HepG2 (cell line): ENCODE results near the gene SULT1C4. TPM values are rescaled to one million over a fixed set of nuclear protein-coding genes. Genes with fewer than 3 reads are reported as not detected.

ENCODE experiments used
- ARNT2 ChIP-seq: sonication (generic); formaldehyde crosslinking; IDR thresholded peaks from 2 replicates; pipeline ENCODE4 v1.8.0; 2022; ENCODE audit warnings: mild to moderate bottlenecking, low read depth, missing genetic modification reagents, moderate library complexity
- ATM ChIP-seq: fragments of 450-650 bp; IDR thresholded peaks from 2 replicates; pipeline ENCODE4 v1.7.1; 2017; ENCODE audit warnings: mild to moderate bottlenecking, borderline replicate concordance
- FOXJ3 ChIP-seq: sonication (generic); formaldehyde crosslinking; IDR thresholded peaks from 2 replicates; pipeline ENCODE4 v1.4.0; 2020; ENCODE audit warnings: missing genetic modification reagents, mild to moderate bottlenecking, borderline replicate concordance
- FOXM1 ChIP-seq: sonication (generic); formaldehyde crosslinking; IDR thresholded peaks from 2 replicates; pipeline ENCODE4 v1.5.0; 2020; ENCODE audit warnings: missing genetic modification reagents
- GMEB2 ChIP-seq: IDR thresholded peaks from 2 replicates; pipeline ENCODE4 v1.6.1; 2016; ENCODE audit warnings: missing biosample characterization, missing genetic modification reagents, low read depth
- HES4 ChIP-seq: sonication (generic); formaldehyde crosslinking; IDR thresholded peaks from 2 replicates; pipeline ENCODE4 v1.9.0; 2021; ENCODE audit warnings: mild to moderate bottlenecking, missing genetic modification reagents, borderline replicate concordance
- HINFP ChIP-seq: sonication (generic); formaldehyde crosslinking; IDR thresholded peaks from 2 replicates; pipeline ENCODE4 v1.4.0; 2020; ENCODE audit warnings: low read depth, mild to moderate bottlenecking, missing genetic modification reagents
- KLF12 ChIP-seq: sonication (generic); formaldehyde crosslinking; IDR thresholded peaks from 2 replicates; pipeline ENCODE4 v1.4.0; 2020; ENCODE audit warnings: missing genetic modification reagents, borderline replicate concordance
- NBN ChIP-seq: fragments of 450-650 bp; conservative IDR thresholded peaks from 2 replicates; pipeline ENCODE4 v1.6.1; 2017
- SNRNP70 ChIP-seq: fragments of 200-400 bp; formaldehyde crosslinking; IDR thresholded peaks from 2 replicates; pipeline ENCODE4 v1.6.1; 2017; ENCODE audit warnings: mild to moderate bottlenecking, low read depth, low read length, moderate library complexity
- SP1 ChIP-seq, 2 experiments: fragments of 450-650 bp in 1 of 2; sonication (generic) in 1 of 2; formaldehyde crosslinking in 1 of 2; IDR thresholded peaks; 2 replicates each; pipeline versions ENCODE4 v1.4.0 to v1.6.1; 2016 to 2020; ENCODE audit warnings: missing genetic modification reagents in 1 of 2
- SSRP1 ChIP-seq: IDR thresholded peaks from 2 replicates; pipeline ENCODE4 v1.6.1; 2016; ENCODE audit warnings: control low read depth
- TCF7 ChIP-seq: sonication (generic); IDR thresholded peaks from 2 replicates; pipeline ENCODE4 v1.6.1; 2016; ENCODE audit warnings: antibody characterized with exemption, low read depth
- XRCC5 ChIP-seq: fragments of 200-400 bp; formaldehyde crosslinking; optimal IDR thresholded peaks from 2 replicates; pipeline ENCODE3; 2017; ENCODE audit warnings: mild to moderate bottlenecking, low read length
- ZBTB8A ChIP-seq: sonication (generic); formaldehyde crosslinking; IDR thresholded peaks from 2 replicates; pipeline ENCODE4 v1.4.0; 2020; ENCODE audit warnings: mild to moderate bottlenecking, low read depth, missing genetic modification reagents, borderline replicate concordance
- ZC3H4 ChIP-seq: sonication (generic); formaldehyde crosslinking; IDR thresholded peaks from 2 replicates; pipeline ENCODE4 v1.4.0; 2020; ENCODE audit warnings: missing genetic modification reagents, borderline replicate concordance
- ZFP41 ChIP-seq: sonication (generic); formaldehyde crosslinking; IDR thresholded peaks from 2 replicates; pipeline ENCODE4 v1.4.0; 2020; ENCODE audit warnings: mild to moderate bottlenecking, missing genetic modification reagents, borderline replicate concordance
- ZMYM2 ChIP-seq: sonication (generic); formaldehyde crosslinking; IDR thresholded peaks from 2 replicates; pipeline ENCODE4 v1.8.0; 2022; ENCODE audit warnings: mild to moderate bottlenecking, missing genetic modification reagents
- ZNF3 ChIP-seq: IDR thresholded peaks from 2 replicates; pipeline ENCODE4 v1.7.0; 2017; ENCODE audit warnings: inconsistent platforms
- ZNF326 ChIP-seq: sonication (generic); formaldehyde crosslinking; IDR thresholded peaks from 2 replicates; pipeline ENCODE4 v1.4.0; 2020; ENCODE audit warnings: missing genetic modification reagents, borderline replicate concordance
- ZNF383 ChIP-seq: sonication (generic); formaldehyde crosslinking; IDR thresholded peaks from 2 replicates; pipeline ENCODE4 v1.4.0; 2020; ENCODE audit warnings: missing genetic modification reagents, mild to moderate bottlenecking, borderline replicate concordance
- ZNF605 ChIP-seq: sonication (generic); formaldehyde crosslinking; IDR thresholded peaks from 2 replicates; pipeline ENCODE4 v1.8.0; 2022; ENCODE audit warnings: mild to moderate bottlenecking, missing genetic modification reagents
- ZNF740 ChIP-seq: sonication (generic); formaldehyde crosslinking; IDR thresholded peaks from 2 replicates; pipeline ENCODE4 v1.4.0; 2020; ENCODE audit warnings: missing genetic modification reagents
- ZNF839 ChIP-seq: sonication (generic); formaldehyde crosslinking; IDR thresholded peaks from 2 replicates; pipeline ENCODE4 v1.4.0; 2020; ENCODE audit warnings: missing genetic modification reagents, mild to moderate bottlenecking, borderline replicate concordance
- ZNF883 ChIP-seq: sonication (generic); formaldehyde crosslinking; IDR thresholded peaks from 2 replicates; pipeline ENCODE4 v1.5.1; 2020; ENCODE audit warnings: mild to moderate bottlenecking, missing genetic modification reagents; ENCODE audit errors: not compliant biosample characterization
- polyA plus RNA-seq, 8 experiments: library from polyadenylated mRNA; depleted of rRNA in 3 of 8; stranded (reverse) in 7 of 8; unstranded in 1 of 8; fragments of >200 nt; fragmentation: Illumina TruSeq in 4 of 8; extraction: Trizol in 4 of 8; gene quantifications; 2 replicates each; pipeline versions ENCODE4 v1.2.1 to v1.2.3, GENCODE V29; 2011 to 2016; ENCODE audit warnings: low read depth in 4 of 8, missing spikeins in 1 of 8, mixed read lengths in 1 of 8; ENCODE audit not compliant: insufficient read depth in 1 of 8
- total RNA-seq, 5 experiments: library from RNA; depleted of rRNA; stranded (reverse); fragments of >200 nt; fragmentation: Illumina TruSeq; extraction: Trizol; gene quantifications; 2 replicates each; pipeline ENCODE4 v1.2.3, GENCODE V29; 2016; ENCODE audit warnings: low read depth in 1 of 5
- TF ChIP-seq, protein P1 (sequence below): sonication (generic); formaldehyde crosslinking; IDR thresholded peaks from 2 replicates; pipeline ENCODE4 v1.5.1; 2020; ENCODE audit warnings: missing genetic modification reagents, mild to moderate bottlenecking, borderline replicate concordance

The SULT1C4 gene
- total and polyA plus RNA-seq, 2 of the 13 experiments (the other 11 are each of a cell fraction or from before 2014, with no cell fraction given) = 1.3 to 8.6 TPM

DNA sequence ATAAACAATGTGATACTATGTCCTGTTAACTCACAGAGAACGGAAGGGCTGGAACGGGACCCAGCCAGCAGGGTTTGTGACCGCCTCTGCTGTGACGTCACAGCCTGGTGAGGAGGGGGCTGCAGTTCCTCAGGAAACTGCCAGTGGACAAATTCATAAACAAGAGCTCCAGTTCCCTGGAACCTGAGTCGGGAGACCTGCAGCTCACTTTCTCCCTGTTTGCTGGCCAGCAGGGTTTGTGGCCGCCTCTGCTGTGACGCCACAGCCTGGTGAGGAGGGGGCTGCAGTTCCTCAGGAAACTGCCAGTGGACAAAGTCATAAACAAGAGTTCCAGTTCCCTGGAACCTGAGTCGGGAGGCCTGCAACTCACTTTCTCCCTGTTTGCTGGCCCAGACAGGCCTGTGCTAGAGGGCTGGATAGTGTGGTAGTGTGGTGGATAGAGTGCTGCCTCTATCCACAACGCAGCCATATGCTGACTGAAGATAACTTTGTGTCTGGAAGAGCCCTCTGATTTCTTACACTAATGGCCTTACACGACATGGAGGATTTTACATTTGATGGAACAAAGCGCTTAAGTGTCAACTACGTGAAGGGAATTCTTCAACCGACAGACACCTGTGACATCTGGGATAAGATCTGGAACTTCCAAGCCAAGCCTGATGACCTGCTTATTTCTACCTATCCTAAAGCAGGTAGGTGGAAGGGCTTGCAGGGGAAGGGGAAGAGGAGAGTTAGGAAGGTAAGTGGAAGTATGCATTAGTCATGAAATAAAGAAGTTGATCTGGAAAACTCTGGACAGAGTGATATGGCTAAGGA is at the start of gene SULT1C4 (continued):
- TF ChIP-seq HINFP (CRISPR knock-in tag) (no peak), ZNF383 (CRISPR knock-in tag) (no peak), ZNF605 (CRISPR knock-in tag) (no peak), GMEB2 (CRISPR knock-in tag) (no peak), KLF12 (CRISPR knock-in tag) (no peak), ZC3H4 (CRISPR knock-in tag) (no peak), FOXM1 (no peak), SSRP1 (CRISPR knock-in tag) (no peak), ZNF326 (CRISPR knock-in tag) (no peak), ZNF883 (CRISPR knock-in tag) (no peak), SP1 (IDR thresholded peaks at IDR 0.05) (no peak), SP1 (CRISPR knock-in tag; IDR thresholded peaks at IDR 0.05) (no peak), ZBTB8A (CRISPR knock-in tag) (no peak), ATM (no peak), ZNF3 (no peak), ZMYM2 (CRISPR knock-in tag) (no peak), TCF7 (no peak), FOXJ3 (no peak), ZNF740 (CRISPR knock-in tag) (no peak), XRCC5 (peak; percentile 50), HES4 (CRISPR knock-in tag) (0 out of 2 replicates have a peak, but pooled peaks have one; percentile 55), NBN (no peak), ZNF839 (no peak), ZFP41 (CRISPR knock-in tag) (no peak), SNRNP70 (no peak), ARNT2 (no peak)
- TF ChIP-seq, protein P1, sequence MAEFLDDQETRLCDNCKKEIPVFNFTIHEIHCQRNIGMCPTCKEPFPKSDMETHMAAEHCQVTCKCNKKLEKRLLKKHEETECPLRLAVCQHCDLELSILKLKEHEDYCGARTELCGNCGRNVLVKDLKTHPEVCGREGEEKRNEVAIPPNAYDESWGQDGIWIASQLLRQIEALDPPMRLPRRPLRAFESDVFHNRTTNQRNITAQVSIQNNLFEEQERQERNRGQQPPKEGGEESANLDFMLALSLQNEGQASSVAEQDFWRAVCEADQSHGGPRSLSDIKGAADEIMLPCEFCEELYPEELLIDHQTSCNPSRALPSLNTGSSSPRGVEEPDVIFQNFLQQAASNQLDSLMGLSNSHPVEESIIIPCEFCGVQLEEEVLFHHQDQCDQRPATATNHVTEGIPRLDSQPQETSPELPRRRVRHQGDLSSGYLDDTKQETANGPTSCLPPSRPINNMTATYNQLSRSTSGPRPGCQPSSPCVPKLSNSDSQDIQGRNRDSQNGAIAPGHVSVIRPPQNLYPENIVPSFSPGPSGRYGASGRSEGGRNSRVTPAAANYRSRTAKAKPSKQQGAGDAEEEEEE (CRISPR knock-in tag) = 0 out of 2 replicates have a peak, but pooled peaks have one; percentile 33
